Heart right ventricle (tissue), 16 donors: ENCODE measurements around the gene ERBB4. TPM values are rescaled to one million over a fixed set of nuclear protein-coding genes. Genes with fewer than 3 reads are reported as not detected.

Experiments used
- ATAC-seq, 8 donors: fragments of 200-7000 bp; cut with Tn5 transposase; one replicate each; pipeline ENCODE4 v1.9.1; 2020; ENCODE audit warnings: mild to moderate bottlenecking in 8 of 8, moderate library complexity in 8 of 8, moderate number of reproducible peaks in 1 of 8
- DNase-seq, 2 donors: peaks; one replicate each; pipeline ENCODE4 v3.0.0-alpha.2; 2020
- H3K27ac ChIP-seq, 10 donors: fragments of 200-600 bp; sonication (generic) in 2 of 10; one replicate each; pipeline versions ENCODE4 v1.5.0 to v1.8.0; 2020 to 2022; ENCODE audit warnings: mild to moderate bottlenecking in 3 of 10
- H3K27me3 ChIP-seq, 7 donors: fragments of 200-600 bp; one replicate each; pipeline ENCODE4 v1.8.0; 2021 to 2022; ENCODE audit warnings: mild to moderate bottlenecking in 2 of 7
- H3K36me3 ChIP-seq, 9 donors: fragments of 200-600 bp; sonication (generic) in 1 of 9; one replicate each; pipeline versions ENCODE4 v1.5.0 to v1.8.0; 2020 to 2022; ENCODE audit warnings: mild to moderate bottlenecking in 2 of 9
- H3K4me1 ChIP-seq, 9 donors: fragments of 200-600 bp; sonication (generic) in 1 of 9; one replicate each; pipeline versions ENCODE4 v1.5.0 to v1.8.0; 2020 to 2022; ENCODE audit warnings: mild to moderate bottlenecking in 4 of 9
- H3K4me3 ChIP-seq, 10 donors: fragments of 200-600 bp; sonication (generic) in 2 of 10; one replicate each; pipeline versions ENCODE4 v1.5.0 to v1.8.0; 2020 to 2022; ENCODE audit warnings: mild to moderate bottlenecking in 7 of 10, moderate library complexity in 2 of 10
- H3K9me3 ChIP-seq, 11 donors: fragments of 200-600 bp in 10 of 11; sonication (generic) in 2 of 11; one replicate each; pipeline versions ENCODE4 v1.5.0 to v1.8.0; 2013 to 2022; ENCODE audit warnings: mild to moderate bottlenecking in 2 of 11, control low read depth in 1 of 11, moderate library complexity in 1 of 11
- CTCF ChIP-seq, 9 donors: fragments of 200-600 bp; sonication (generic) in 2 of 9; IDR thresholded peaks; one replicate each; pipeline versions ENCODE4 v1.5.0 to v1.8.0; 2021 to 2022; ENCODE audit warnings: antibody characterized with exemption in 9 of 9, mild to moderate bottlenecking in 5 of 9, moderate library complexity in 1 of 9
- WGBS, 2 donors: extraction: QIAGEN DNeasy Blood & Tissue Kit; methylation state at CpG; one replicate each; pipeline ENCODE4 v1.1.7; 2013; ENCODE audit warnings: inconsistent platforms in 1 of 2; 5-methylcytosine and 5-hydroxymethylcytosine counted together
- intact Hi-C, 10 donors: fragments of 100-400 bp; cut with DNase I; formaldehyde crosslinking; loops; one replicate each; pipeline versions ENCODE4 v1.11.1 to v1.14.2; 2022
- polyA plus RNA-seq, 2 donors: library from polyadenylated mRNA; stranded (reverse); fragments of 200-250 nt; gene quantifications; one replicate each; pipeline ENCODE4 v1.2.3, GENCODE V29; 2013
- total RNA-seq, 10 donors: library from RNA; stranded (reverse); fragmentation: NEBNext Ultra II Directional in 3 of 10; extraction: Animal tissue kit (Norgen Biotek cat#: 25700) in 3 of 10; gene quantifications; one replicate each; pipeline versions ENCODE4 v1.2.1 to v1.2.4, GENCODE V29; 2021 to 2023
- donor health status: Arrhythmogenic right ventricular cardiomyopathy.
- donor health status: ischemic (EF 13 %, LVEDD 7.1; RV severe dilation, severe dysfunction).
- donor health status: healthy with polysubstance abuse.
- donor health status: DM: no; HTN: yes; CAD: no.
- donor health status: DM: no; HTN: no; CAD: no.
- donor health status: ischemic (EF 25% LVEDD 6.9; RV normal size, moderate dysfunction).
- donor health status: ischemic (EF 25% LVEDD 5.7; RV mildly dilated, moderate dysfunction).
- donor health status: healthy.
- donor health status: DM: yes; HTN: yes; CAD: no.
- donor health status: Ischemic cardiomyopathy.
- donor health status: ischemic (EF 35%, LVEDD 5.7; RV mildly dilated, moderate dysfunction).
- donor health status: nonischemic (EF 11% LVEDD 7.7; RV severe dilation, severe dysfunction).
- donor health status: DM: yes; HTN: yes; CAD: no.
- donor health status: PGD.
- donor health status: ischemic (EF 29% LVEDD 5.4; RV normal size, mild dysfunction).
- donor health status: nonischemic (EF 23%, LVEDD 6.1; RV moderate dilation, normal function).

Gene ERBB4
- total and polyA plus RNA-seq, 12 donors, result 1.2 to 24.6 (median 16.1) TPM

DNA sequence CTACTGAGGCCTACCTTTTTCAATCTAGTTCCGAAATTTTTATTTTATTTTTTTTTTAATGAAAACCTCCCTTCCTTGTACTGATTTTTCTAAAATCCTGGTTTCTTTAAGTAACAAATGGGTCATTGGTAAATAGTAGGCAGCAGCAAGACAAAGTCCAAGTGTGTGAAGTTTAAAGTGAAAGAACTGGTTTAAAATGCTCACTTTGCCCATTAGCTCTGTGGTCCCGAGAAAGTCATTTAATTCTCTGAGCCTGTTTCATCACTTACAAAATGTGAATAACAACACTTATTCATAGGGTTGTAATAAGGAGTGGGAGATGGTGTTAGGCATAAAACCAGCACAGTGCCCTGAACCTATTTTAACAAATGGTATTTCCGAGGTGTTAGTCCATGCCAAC is 426.2 kb downstream of the ERBB4 start:
- intact Hi-C loops, result no loop called here
- peaks cover 0 to under 1% (median 0%) of the 10 kb centered on the region in 9 donors for H3K4me1 ChIP-seq

GRCh38 chr2:212109792-212110680 is 428.6 kb downstream of the ERBB4 start:
- H3K27me3 ChIP-seq, result no peaks in the 10 kb centered on the region
- no peak for TF ChIP-seq CTCF (IDR thresholded peaks at IDR 0.05)
- DNase-seq, result no peak
- H3K36me3 ChIP-seq, result no peaks in the 10 kb centered on the region
- no peaks in the 10 kb centered on the region for H3K4me1 ChIP-seq
- intact Hi-C loops, result no loop called here
- no peak overlapping the region for H3K4me3 ChIP-seq
- 56 to 60% methylated on average over 7 of the region's 7 CpGs for WGBS, 2 donors
- H3K9me3 ChIP-seq, result peaks cover 0 to 7% (median 0%) of the 10 kb centered on the region in 11 donors
- no peak for ATAC-seq
- no peak overlapping the region for H3K27ac ChIP-seq

More for the DNA sequence above, 426.2 kb downstream of the ERBB4 start:
- no peak overlapping the region for H3K27ac ChIP-seq
- DNase-seq, result no peak
- no peak for TF ChIP-seq CTCF (IDR thresholded peaks at IDR 0.05)
- no peak for ATAC-seq
- H3K9me3 ChIP-seq, result no peaks in the 10 kb centered on the region
- no peaks in the 10 kb centered on the region for H3K27me3 ChIP-seq
- no peaks in the 10 kb centered on the region for H3K36me3 ChIP-seq
- no peak overlapping the region for H3K4me3 ChIP-seq
- WGBS, 2 donors, result 85 to 92% methylated on average over 3 of the region's 3 CpGs

- TF ChIP-seq CTCF (IDR thresholded peaks at IDR 0.05), result no peak
Measured at GRCh38 chr2:212109217-212109616, 429.4 kb downstream of the ERBB4 start.

GRCh38 chr2:212107989-212108388 is 430.6 kb downstream of the ERBB4 start:
- H3K36me3 ChIP-seq, result no peaks in the 10 kb centered on the region
- intact Hi-C loops, result no loop called here
- WGBS, 2 donors, result 55 to 73% methylated on average over 2 of the region's 2 CpGs
- H3K27ac ChIP-seq, result no peak overlapping the region
- H3K4me1 ChIP-seq, result no peaks in the 10 kb centered on the region
- ATAC-seq, result no peak
- H3K4me3 ChIP-seq, result no peak overlapping the region
- no peak for TF ChIP-seq CTCF (IDR thresholded peaks at IDR 0.05)
- H3K9me3 ChIP-seq, result peaks cover 0 to 7% (median 0%) of the 10 kb centered on the region in 11 donors
- H3K27me3 ChIP-seq, result no peaks in the 10 kb centered on the region
- no peak for DNase-seq

More at GRCh38 chr2:212109217-212109616, 429.4 kb downstream of the ERBB4 start:
- ATAC-seq, result no peak
- intact Hi-C loops, result no loop called here
- Histone ChIP-seq H3K36me3 (no peaks in the 10 kb centered on the region), H3K4me3 (no peak overlapping the region), H3K9me3 (peaks cover 0 to 7% (median 0%) of the 10 kb centered on the region in 11 donors), H3K4me1 (no peaks in the 10 kb centered on the region), H3K27me3 (no peaks in the 10 kb centered on the region), H3K27ac (no peak overlapping the region)
- no peak for DNase-seq
- WGBS, 2 donors, result 87 to 91% methylated on average over 1 of the region's 1 CpG
